Measurements from ENCODE around the gene SAMD14.

SAMD14 gene

GRCh38 chr17:50173335-50173941, 43.5 kb upstream of the SAMD14 start:
- no peak for TF ChIP-seq CTCF (IDR thresholded peaks at IDR 0.05)
- TF ChIP-seq ZFX (IDR thresholded peaks at IDR 0.05; ENCODE audit: borderline replicate concordance) = no peak
- H3K27ac ChIP-seq = no peak overlapping the region

- no peak overlapping the region for H3K27ac ChIP-seq
- TF ChIP-seq CTCF (IDR thresholded peaks at IDR 0.05) = no peak
- TF ChIP-seq ZFX (IDR thresholded peaks at IDR 0.05; ENCODE audit: borderline replicate concordance) = no peak
These were observed 43.0 kb upstream of the SAMD14 start for GRCh38 chr17:50172936-50173334.

GRCh38 chr17:50172130-50172529, 42.2 kb upstream of the SAMD14 start:
- no peak overlapping the region for H3K27ac ChIP-seq
- no peak for TF ChIP-seq ZFX (IDR thresholded peaks at IDR 0.05; ENCODE audit: borderline replicate concordance)
- no peak for TF ChIP-seq CTCF (IDR thresholded peaks at IDR 0.05)

- TF ChIP-seq CTCF (IDR thresholded peaks at IDR 0.05) = no peak
- no peak for TF ChIP-seq ZFX (IDR thresholded peaks at IDR 0.05; ENCODE audit: borderline replicate concordance)
- no peak overlapping the region for H3K27ac ChIP-seq
These were observed 41.6 kb upstream of the SAMD14 start for GRCh38 chr17:50171371-50172071.

GRCh38 chr17:50170662-50171370, 40.9 kb upstream of the SAMD14 start:
- TF ChIP-seq CTCF (IDR thresholded peaks at IDR 0.05) (no peak), ZFX (IDR thresholded peaks at IDR 0.05; ENCODE audit: borderline replicate concordance) (no peak)
- H3K27ac ChIP-seq = no peak overlapping the region

GRCh38 chr17:50169881-50170459, 40.0 kb upstream of the SAMD14 start:
- H3K27ac ChIP-seq = no peak overlapping the region
- TF ChIP-seq CTCF (IDR thresholded peaks at IDR 0.05) (no peak), ZFX (IDR thresholded peaks at IDR 0.05; ENCODE audit: borderline replicate concordance) (no peak)

Data from 22Rv1 (cell line).